Stimulated activated naive CD8-positive, alpha-beta T cell treated with anti-CD3 and anti-CD28 coated beads, Interleukin-15, amount 100 ng/mL, for 72 hours (primary cell): ENCODE measurements around the gene GNAL.
A peak's percentile ranks its signal among the peaks of the same experiment; 100 is the strongest.
"Not testable (repeated sequence)": the region's sequence is repeated elsewhere in the genome, so short reads cannot be mapped to it uniquely, and the experiment has no call there.

Experiments used
- ATAC-seq: fragments of 150-1000 bp; cut with Tn5 transposase; 2 replicates; pipeline ENCODE4 v1.10.0; 2021; ENCODE audit warnings: mild to moderate bottlenecking, moderate library complexity
- DNase-seq, 2 donors: peaks; one replicate each; pipeline ENCODE4 v3.0.0; 2021 to 2022
- H3K27ac Mint-ChIP-seq, 2 donors: one replicate each; pipeline ENCODE4 v1.8.0; 2022; ENCODE audit warnings: mild to moderate bottlenecking in 2 of 2, mixed read lengths in 2 of 2, moderate library complexity in 2 of 2
- H3K27me3 Mint-ChIP-seq: one replicate; pipeline ENCODE4 v1.8.0; 2022; ENCODE audit warnings: mixed read lengths
- H3K4me1 Mint-ChIP-seq: one replicate; pipeline ENCODE4 v1.8.0; 2022; ENCODE audit warnings: mild to moderate bottlenecking, mixed read lengths
- H3K4me3 Mint-ChIP-seq, 2 donors: one replicate each; pipeline ENCODE4 v1.8.0; 2022; ENCODE audit warnings: mild to moderate bottlenecking in 2 of 2, mixed read lengths in 2 of 2, moderate library complexity in 1 of 2
- H3K9me3 Mint-ChIP-seq, 2 donors: one replicate each; pipeline ENCODE4 v1.8.0; 2022; ENCODE audit warnings: mixed read lengths in 2 of 2

Gene GNAL

GRCh38 chr18:11850821-11851145 lies 161.7 kb downstream of the GNAL start:
- H3K4me3 Mint-ChIP-seq: peak overlapping the region; percentile 100
- peak overlapping the region; percentile 100 for H3K27ac Mint-ChIP-seq
- DNase-seq (no peak), ATAC-seq (peak; percentile 52)
- H3K4me1 Mint-ChIP-seq: peaks cover 43% of the 10 kb centered on the region
- H3K9me3 Mint-ChIP-seq: no peaks in the 10 kb centered on the region
- no peaks in the 10 kb centered on the region for H3K27me3 Mint-ChIP-seq

- Mint-ChIP-seq H3K4me3 (peak within 1 kb of the TSS; percentile 100), H3K27me3 (no peaks in the 10 kb centered on the region), H3K4me1 (peaks cover 43% of the 10 kb centered on the region), H3K9me3 (no peaks in the 10 kb centered on the region), H3K27ac (peak within 1 kb of the TSS; percentile 100)
- peak; percentile 93 to 96 for DNase-seq
- peak; percentile 96 for ATAC-seq
Observed at GRCh38 chr18:11851146-11851805, 162.2 kb downstream of the GNAL start, which contains the start of gene CHMP1B. Gene CHMP1B (plus strand): TSS chr18:11851413. CDS start chr18:11851512, 99 bp downstream.

DNA sequence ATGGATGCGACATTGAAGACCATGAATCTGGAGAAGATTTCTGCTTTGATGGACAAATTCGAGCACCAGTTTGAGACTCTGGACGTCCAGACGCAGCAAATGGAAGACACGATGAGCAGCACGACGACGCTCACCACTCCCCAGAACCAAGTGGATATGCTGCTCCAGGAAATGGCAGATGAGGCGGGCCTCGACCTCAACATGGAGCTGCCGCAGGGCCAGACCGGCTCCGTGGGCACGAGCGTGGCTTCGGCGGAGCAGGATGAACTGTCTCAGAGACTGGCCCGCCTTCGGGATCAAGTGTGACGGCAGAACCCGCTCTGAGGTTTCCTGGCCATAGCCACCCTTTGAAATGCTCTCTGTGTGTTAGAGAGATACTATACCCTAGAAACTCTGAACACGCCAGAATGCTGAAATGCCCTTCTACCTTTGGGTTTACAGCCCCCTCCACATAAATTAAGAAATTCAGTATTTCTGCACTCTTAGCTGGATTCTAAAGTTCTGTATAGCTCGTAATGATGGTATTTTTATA lies 162.8 kb downstream of the GNAL start:
- peak; percentile 34 to 52 for DNase-seq
- H3K27ac Mint-ChIP-seq: peak overlapping the region; percentile 100
- H3K4me1 Mint-ChIP-seq: peaks cover 43% of the 10 kb centered on the region

GRCh38 chr18:11854554-11854953 lies 165.5 kb downstream of the GNAL start:
- not testable (repeated sequence) for DNase-seq, ATAC-seq, H3K9me3 Mint-ChIP-seq, H3K27me3 Mint-ChIP-seq, H3K4me3 Mint-ChIP-seq
- peak overlapping the region in 1 of 2 donors; percentile 76 for H3K27ac Mint-ChIP-seq
- H3K4me1 Mint-ChIP-seq: peaks cover 40% of the 10 kb centered on the region

More for the DNA sequence above, 162.8 kb downstream of the GNAL start:
- H3K27me3 Mint-ChIP-seq: no peaks in the 10 kb centered on the region
- peak; percentile 55 for ATAC-seq
- H3K4me3 Mint-ChIP-seq: peak overlapping the region; percentile 100
- H3K9me3 Mint-ChIP-seq: no peaks in the 10 kb centered on the region

- H3K4me3 Mint-ChIP-seq: no peak overlapping the region
- no peak for ATAC-seq
- peaks cover 26% of the 10 kb centered on the region for H3K4me1 Mint-ChIP-seq
- DNase-seq: no peak
- no peaks in the 10 kb centered on the region for H3K27me3 Mint-ChIP-seq
- no peaks in the 10 kb centered on the region for H3K9me3 Mint-ChIP-seq
- peak overlapping the region in 1 of 2 donors; percentile 65 for H3K27ac Mint-ChIP-seq
Observed at GRCh38 chr18:11857177-11857887, 168.3 kb downstream of the GNAL start.

DNA sequence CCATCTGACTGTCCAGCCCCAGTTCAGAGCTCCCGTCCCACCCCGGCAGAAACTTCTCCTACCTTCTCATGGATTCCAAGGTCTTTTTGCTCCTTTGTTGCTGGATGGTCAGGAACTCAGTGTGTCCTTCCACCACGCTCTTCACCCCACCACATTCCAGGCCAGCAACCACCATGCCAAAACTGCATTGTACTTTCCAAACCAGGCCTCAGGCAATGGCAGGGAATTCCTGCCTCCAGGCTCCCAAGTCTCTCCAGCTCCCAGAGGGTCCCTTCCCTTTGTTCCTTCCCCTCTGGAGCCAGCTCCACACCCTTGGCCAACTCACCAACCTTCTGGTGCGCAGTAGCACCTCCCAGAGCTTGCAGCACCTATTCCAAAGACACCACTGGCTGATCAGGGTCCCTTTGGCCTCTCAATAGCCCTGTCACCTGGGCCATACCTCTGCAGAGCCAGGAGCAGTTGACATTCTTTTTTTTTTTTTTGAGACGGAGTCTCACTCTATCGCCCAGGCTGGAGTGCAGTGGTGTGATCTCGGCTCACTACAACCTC lies 170.3 kb downstream of the GNAL start:
- Mint-ChIP-seq H3K9me3 (no peaks in the 10 kb centered on the region), H3K27me3 (no peaks in the 10 kb centered on the region), H3K4me1 (peaks cover 11% of the 10 kb centered on the region), H3K27ac (peak overlapping the region in 1 of 2 donors; percentile 88), H3K4me3 (no peak overlapping the region)
- ATAC-seq: no peak
- DNase-seq: no peak

DNA sequence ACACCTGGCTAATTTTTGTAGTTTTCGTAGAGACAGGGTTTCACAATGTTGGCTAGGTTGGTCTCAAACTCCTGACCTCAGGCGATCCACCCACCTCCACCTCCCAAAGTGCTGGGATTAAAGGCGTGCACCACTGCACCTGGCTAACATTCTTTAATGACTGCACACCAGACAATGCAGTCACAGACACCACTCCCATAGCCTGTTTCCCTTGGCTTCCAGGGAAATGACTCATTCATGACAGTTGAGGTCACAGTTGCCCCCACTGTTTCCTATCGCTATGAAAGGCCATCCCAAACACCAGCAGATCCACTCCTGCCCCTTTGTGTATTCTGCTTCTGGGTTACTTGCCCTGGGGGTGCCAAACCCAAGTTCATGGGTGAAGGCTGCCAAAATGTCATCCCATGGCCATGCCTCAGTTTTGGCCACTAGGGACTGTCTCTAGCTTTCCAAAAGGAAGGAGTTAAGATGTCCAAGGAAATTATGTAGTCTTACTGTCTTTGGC lies 170.9 kb downstream of the GNAL start:
- no peak for ATAC-seq

DNA sequence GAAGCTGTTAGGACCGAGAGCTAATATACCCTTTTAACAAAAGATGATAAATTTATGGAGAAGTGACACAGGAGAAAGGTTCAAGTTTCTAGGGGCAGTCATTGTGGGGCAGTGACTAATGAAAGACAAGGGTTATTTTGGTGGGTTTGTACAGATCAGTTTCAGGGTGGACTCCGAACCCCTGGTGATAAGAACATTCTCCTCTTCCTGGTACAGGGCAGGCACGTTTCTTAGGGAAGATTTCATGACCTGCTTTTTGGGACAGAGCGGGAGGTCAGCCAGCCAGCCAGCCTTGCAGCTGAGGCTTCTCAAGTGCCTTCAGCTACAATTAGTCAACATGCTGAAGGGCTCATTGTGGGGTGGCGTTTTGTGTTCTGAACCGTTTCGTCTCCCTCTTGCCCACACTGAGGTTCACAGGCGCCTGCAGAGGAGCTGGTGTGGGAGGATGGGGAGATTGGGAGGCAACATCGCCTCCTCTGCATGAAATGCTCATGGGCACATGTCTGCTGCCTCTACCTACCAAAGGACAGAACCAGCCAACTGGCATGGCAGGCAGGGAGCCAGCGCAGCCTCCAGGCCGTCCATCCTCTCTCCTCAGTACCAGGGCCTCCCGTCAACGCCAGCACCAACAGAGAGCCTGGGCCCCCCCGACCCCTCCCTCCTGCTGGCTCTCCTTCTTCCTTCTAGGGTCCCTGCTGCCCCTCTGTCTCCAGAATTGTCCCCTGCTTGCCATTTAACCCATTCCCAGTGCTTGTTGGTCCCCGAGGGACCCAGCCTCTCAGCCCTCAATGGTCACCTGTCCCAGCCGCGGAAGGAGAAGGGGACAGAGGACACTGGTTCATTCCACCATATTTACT lies 171.8 kb downstream of the GNAL start:
- peaks cover 11% of the 10 kb centered on the region for H3K4me1 Mint-ChIP-seq
- no peaks in the 10 kb centered on the region for H3K27me3 Mint-ChIP-seq
- no peaks in the 10 kb centered on the region for H3K9me3 Mint-ChIP-seq
- ATAC-seq: no peak
- H3K4me3 Mint-ChIP-seq: no peak overlapping the region
- no peak overlapping the region for H3K27ac Mint-ChIP-seq
- no peak for DNase-seq

More for the DNA sequence above, 170.9 kb downstream of the GNAL start:
- H3K9me3 Mint-ChIP-seq: no peaks in the 10 kb centered on the region
- H3K27ac Mint-ChIP-seq: peak overlapping the region in 1 of 2 donors; percentile 54
- no peaks in the 10 kb centered on the region for H3K27me3 Mint-ChIP-seq
- DNase-seq: no peak
- H3K4me1 Mint-ChIP-seq: peaks cover 11% of the 10 kb centered on the region
- no peak overlapping the region for H3K4me3 Mint-ChIP-seq

DNA sequence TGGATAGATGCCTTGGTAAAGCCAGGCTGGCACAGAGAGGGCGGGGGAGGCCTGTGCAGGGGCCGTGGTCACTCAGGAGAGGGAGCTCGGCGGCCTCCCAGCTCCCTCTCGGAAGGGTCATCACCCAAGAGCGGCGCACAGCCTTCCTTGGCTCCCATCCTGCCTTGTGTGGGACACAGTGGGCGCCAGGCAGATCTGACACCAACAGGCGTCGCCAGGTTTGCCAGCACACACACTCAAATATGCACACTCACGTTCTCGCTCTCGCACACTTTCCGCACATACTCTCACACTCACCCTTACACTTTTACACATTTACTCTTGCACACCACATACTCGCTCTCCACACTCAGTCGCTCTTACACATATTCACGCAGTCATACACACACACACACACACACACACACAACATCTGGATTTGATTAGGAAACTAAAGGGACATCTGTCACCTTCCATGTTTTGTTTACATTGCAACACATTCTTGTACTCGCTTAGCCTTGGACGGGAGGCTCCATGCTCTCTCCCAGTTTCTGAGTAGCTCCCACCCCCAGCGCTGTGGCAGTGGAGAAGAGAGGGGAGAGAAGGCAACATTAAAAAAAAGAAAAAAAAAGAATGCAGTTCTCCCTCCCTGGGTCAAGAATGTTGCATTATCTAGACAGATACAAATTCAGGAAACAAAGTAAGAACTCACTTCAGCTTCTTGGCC lies 172.7 kb downstream of the GNAL start:
- Mint-ChIP-seq H3K27ac (peak overlapping the region in 1 of 2 donors; percentile 17), H3K4me1 (peaks cover 11% of the 10 kb centered on the region), H3K27me3 (peaks cover 6% of the 10 kb centered on the region), H3K4me3 (no peak overlapping the region), H3K9me3 (no peaks in the 10 kb centered on the region)
- DNase-seq (no peak), ATAC-seq (no peak)

DNA sequence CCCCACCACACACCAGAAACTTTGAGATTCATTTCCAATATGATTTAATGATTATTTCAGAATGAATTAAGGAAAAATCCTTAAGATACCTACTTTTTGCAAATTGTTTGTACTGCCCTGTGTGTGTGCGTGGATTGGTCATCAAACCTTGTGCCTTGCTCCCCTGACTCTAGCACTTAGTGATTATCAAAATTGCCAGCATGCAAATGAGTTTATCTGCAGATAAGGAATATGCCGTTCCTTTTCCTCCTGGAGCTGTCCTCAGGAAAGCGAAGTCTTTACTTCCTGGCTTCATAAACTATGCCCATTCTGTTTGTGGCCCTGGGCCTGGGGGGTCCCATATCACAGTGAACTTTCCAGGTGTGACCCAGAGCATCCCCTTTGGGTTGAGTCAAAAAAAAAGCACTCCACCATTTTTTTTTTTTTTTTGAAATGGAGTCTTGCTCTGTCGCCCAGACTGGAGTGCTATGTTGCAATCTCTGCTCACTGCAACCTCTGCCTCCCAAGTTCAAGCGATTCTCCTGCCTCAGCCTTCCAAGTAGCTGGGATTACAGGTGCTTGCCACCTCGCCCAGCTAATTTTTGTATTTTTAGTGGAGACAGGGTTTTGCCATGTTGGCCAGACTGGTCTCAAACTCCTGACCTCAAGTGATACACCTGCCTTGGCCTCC lies 173.5 kb downstream of the GNAL start:
- ATAC-seq (no peak), DNase-seq (no peak)
- Mint-ChIP-seq H3K9me3 (no peaks in the 10 kb centered on the region), H3K4me1 (peaks cover 11% of the 10 kb centered on the region), H3K27me3 (peaks cover 8% of the 10 kb centered on the region), H3K4me3 (no peak overlapping the region), H3K27ac (no peak overlapping the region)

- Mint-ChIP-seq H3K9me3 (no peaks in the 10 kb centered on the region), H3K27me3 (peaks cover 8% of the 10 kb centered on the region), H3K4me3 (no peak overlapping the region), H3K27ac (no peak overlapping the region), H3K4me1 (peaks cover 9% of the 10 kb centered on the region)
- ATAC-seq: no peak
- no peak for DNase-seq
Observed at GRCh38 chr18:11864471-11864870, 175.4 kb downstream of the GNAL start.

DNA sequence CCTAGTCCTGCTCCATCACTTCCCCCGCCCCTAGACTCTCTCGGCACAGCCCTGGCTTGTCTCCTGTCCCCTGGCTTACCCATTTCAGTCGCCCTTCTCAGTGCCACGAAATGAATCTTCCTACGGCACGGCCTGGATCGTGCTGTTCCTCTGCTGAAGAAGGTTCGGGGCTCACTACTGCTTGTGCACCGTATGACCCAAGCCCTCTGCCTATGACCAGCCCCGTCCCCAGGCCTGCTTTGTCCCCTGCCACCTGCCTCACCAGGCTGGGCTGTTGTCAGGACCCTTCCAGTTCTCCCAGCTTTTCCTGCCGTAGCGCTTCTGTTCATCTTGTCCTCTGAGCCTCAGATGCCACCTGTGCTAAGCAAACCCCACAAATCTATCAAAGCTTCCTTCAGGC lies 176.0 kb downstream of the GNAL start:
- DNase-seq: no peak
- Mint-ChIP-seq H3K27ac (no peak overlapping the region), H3K9me3 (no peaks in the 10 kb centered on the region), H3K4me3 (no peak overlapping the region), H3K27me3 (peaks cover 8% of the 10 kb centered on the region), H3K4me1 (peaks cover 3% of the 10 kb centered on the region)
- no peak for ATAC-seq

GRCh38 chr18:11866329-11866728 lies 177.3 kb downstream of the GNAL start:
- no peak for DNase-seq
- peaks cover 8% of the 10 kb centered on the region for H3K27me3 Mint-ChIP-seq
- no peaks in the 10 kb centered on the region for H3K9me3 Mint-ChIP-seq
- peaks cover 3% of the 10 kb centered on the region for H3K4me1 Mint-ChIP-seq
- no peak for ATAC-seq
- no peak overlapping the region for H3K27ac Mint-ChIP-seq
- no peak overlapping the region for H3K4me3 Mint-ChIP-seq

GRCh38 chr18:11866764-11867163 lies 177.7 kb downstream of the GNAL start:
- peaks cover 8% of the 10 kb centered on the region for H3K27me3 Mint-ChIP-seq
- peaks cover 6% of the 10 kb centered on the region for H3K4me1 Mint-ChIP-seq
- DNase-seq (no peak), ATAC-seq (no peak)
- no peak overlapping the region for H3K4me3 Mint-ChIP-seq
- no peaks in the 10 kb centered on the region for H3K9me3 Mint-ChIP-seq
- no peak overlapping the region for H3K27ac Mint-ChIP-seq
